Nephron (organoid): ENCODE measurements around the gene MUC5AC.

ENCODE experiments used
- H3K27ac Mint-ChIP-seq, 3 experiments: 2 replicates each; pipeline ENCODE4 v1.8.0; 2020; ENCODE audit warnings: mixed read lengths in 3 of 3, mild to moderate bottlenecking in 2 of 3, moderate library complexity in 1 of 3
- H3K27me3 Mint-ChIP-seq: 2 replicates; pipeline ENCODE4 v1.8.0; 2021; ENCODE audit warnings: low read depth, mild to moderate bottlenecking, moderate library complexity, mixed read lengths
- H3K36me3 Mint-ChIP-seq: 2 replicates; pipeline ENCODE4 v1.8.0; 2020; ENCODE audit warnings: low read depth, mixed read lengths
- H3K4me1 Mint-ChIP-seq: 2 replicates; pipeline ENCODE4 v1.8.0; 2020; ENCODE audit warnings: mixed read lengths
- H3K4me3 Mint-ChIP-seq, 3 experiments: 2 replicates each; pipeline ENCODE4 v1.8.0; 2020; ENCODE audit warnings: mild to moderate bottlenecking in 3 of 3, mixed read lengths in 3 of 3, moderate library complexity in 2 of 3
- H3K9me3 Mint-ChIP-seq: 2 replicates; pipeline ENCODE4 v1.8.0; 2020; ENCODE audit warnings: mixed read lengths
- CTCF ChIP-seq, 3 experiments: fragments of 200-600 bp; sonication (generic); IDR thresholded peaks; one replicate each; pipeline ENCODE4 v1.5.0; 2021; ENCODE audit warnings: antibody characterized with exemption in 3 of 3; ENCODE audit not compliant: unreplicated experiment in 3 of 3

The MUC5AC gene

GRCh38 chr11:1198561-1199240 lies 40.9 kb downstream of the MUC5AC start:
- H3K4me1 Mint-ChIP-seq = no peaks in the 10 kb centered on the region
- H3K27me3 Mint-ChIP-seq = no peaks in the 10 kb centered on the region
- H3K4me3 Mint-ChIP-seq = no peak overlapping the region
- no peak overlapping the region for H3K27ac Mint-ChIP-seq
- TF ChIP-seq CTCF (IDR thresholded peaks at IDR 0.05; ENCODE audit: unreplicated experiment in 3 of 3) = no peak
- no peaks in the 10 kb centered on the region for H3K36me3 Mint-ChIP-seq
- H3K9me3 Mint-ChIP-seq = no peaks in the 10 kb centered on the region

- no peak overlapping the region for H3K27ac Mint-ChIP-seq
- H3K27me3 Mint-ChIP-seq = no peaks in the 10 kb centered on the region
Measured at GRCh38 chr11:1199241-1199750, 41.5 kb downstream of the MUC5AC start.

GRCh38 chr11:1199751-1200610 lies 42.2 kb downstream of the MUC5AC start:
- H3K27me3 Mint-ChIP-seq = peaks cover 3% of the 10 kb centered on the region
- no peak overlapping the region for H3K4me3 Mint-ChIP-seq
- TF ChIP-seq CTCF (IDR thresholded peaks at IDR 0.05; ENCODE audit: unreplicated experiment in 3 of 3) = no peak
- no peaks in the 10 kb centered on the region for H3K4me1 Mint-ChIP-seq
- H3K27ac Mint-ChIP-seq = no peak overlapping the region
- H3K36me3 Mint-ChIP-seq = no peaks in the 10 kb centered on the region
- no peaks in the 10 kb centered on the region for H3K9me3 Mint-ChIP-seq

More at GRCh38 chr11:1199241-1199750, 41.5 kb downstream of the MUC5AC start:
- Mint-ChIP-seq H3K9me3 (no peaks in the 10 kb centered on the region), H3K4me3 (no peak overlapping the region), H3K36me3 (no peaks in the 10 kb centered on the region), H3K4me1 (no peaks in the 10 kb centered on the region)
- TF ChIP-seq CTCF (IDR thresholded peaks at IDR 0.05; ENCODE audit: unreplicated experiment in 3 of 3) = no peak

- Mint-ChIP-seq H3K36me3 (no peaks in the 10 kb centered on the region), H3K27me3 (peaks cover 7% of the 10 kb centered on the region), H3K27ac (no peak overlapping the region), H3K4me3 (no peak overlapping the region), H3K4me1 (no peaks in the 10 kb centered on the region), H3K9me3 (no peaks in the 10 kb centered on the region)
- no peak for TF ChIP-seq CTCF (IDR thresholded peaks at IDR 0.05; ENCODE audit: unreplicated experiment in 3 of 3)
Measured at GRCh38 chr11:1200611-1201191, 42.9 kb downstream of the MUC5AC start.

GRCh38 chr11:1201395-1202153 lies 43.8 kb downstream of the MUC5AC start:
- no peak overlapping the region for H3K4me3 Mint-ChIP-seq
- no peak for TF ChIP-seq CTCF (IDR thresholded peaks at IDR 0.05; ENCODE audit: unreplicated experiment in 3 of 3)
- H3K27me3 Mint-ChIP-seq = peaks cover 7% of the 10 kb centered on the region
- no peaks in the 10 kb centered on the region for H3K36me3 Mint-ChIP-seq
- no peak overlapping the region for H3K27ac Mint-ChIP-seq
- H3K9me3 Mint-ChIP-seq = no peaks in the 10 kb centered on the region
- H3K4me1 Mint-ChIP-seq = no peaks in the 10 kb centered on the region
